RWPE2 (cell line): Measurements from ENCODE around the gene RNF227.

Experiments
- ATAC-seq: fragments of 200-7000 bp; cut with Tn5 transposase; 3 replicates; pipeline ENCODE4 v1.9.1; 2021; ENCODE audit warnings: low read depth
- DNase-seq: peaks from one replicate; pipeline ENCODE4 v3.0.0-alpha.2; 2020; ENCODE audit warnings: low spot score
- H3K27ac ChIP-seq: fragments of 450-650 bp; 2 replicates; pipeline ENCODE4 v1.5.1; 2017; ENCODE audit warnings: mild to moderate bottlenecking; ENCODE audit not compliant: poor library complexity, severe bottlenecking
- H3K27me3 ChIP-seq: fragments of 250-450 bp; sonication (Bioruptor Pico); 2 replicates; pipeline ENCODE4 v1.5.1; 2021; ENCODE audit warnings: mild to moderate bottlenecking, moderate library complexity; ENCODE audit not compliant: insufficient read depth, poor library complexity, severe bottlenecking
- H3K36me3 ChIP-seq: fragments of 250-450 bp; sonication (Bioruptor Pico); 2 replicates; pipeline ENCODE4 v1.5.1; 2020; ENCODE audit warnings: low read depth, mild to moderate bottlenecking, moderate library complexity
- H3K4me1 ChIP-seq: fragments of 250-450 bp; sonication (Bioruptor Pico); 2 replicates; pipeline ENCODE4 v1.5.1; 2021; ENCODE audit warnings: mild to moderate bottlenecking, moderate library complexity; ENCODE audit not compliant: insufficient read depth, poor library complexity, severe bottlenecking
- H3K4me3 ChIP-seq: fragments of 250-450 bp; sonication (Bioruptor Pico); 2 replicates; pipeline ENCODE4 v1.5.1; 2021; ENCODE audit warnings: mild to moderate bottlenecking, moderate library complexity; ENCODE audit not compliant: severe bottlenecking
- H3K9me3 ChIP-seq: fragments of 250-450 bp; sonication (Bioruptor Pico); 2 replicates; pipeline ENCODE4 v1.5.1; 2021; ENCODE audit warnings: mild to moderate bottlenecking, moderate library complexity; ENCODE audit not compliant: severe bottlenecking
- TF ChIP-seq, protein P1 (sequence below): fragments of 450-650 bp; IDR thresholded peaks from one replicate; pipeline ENCODE4 v1.5.1; 2017; ENCODE audit warnings: mild to moderate bottlenecking, moderate library complexity; ENCODE audit not compliant: poor library complexity, severe bottlenecking

Gene RNF227

DNA sequence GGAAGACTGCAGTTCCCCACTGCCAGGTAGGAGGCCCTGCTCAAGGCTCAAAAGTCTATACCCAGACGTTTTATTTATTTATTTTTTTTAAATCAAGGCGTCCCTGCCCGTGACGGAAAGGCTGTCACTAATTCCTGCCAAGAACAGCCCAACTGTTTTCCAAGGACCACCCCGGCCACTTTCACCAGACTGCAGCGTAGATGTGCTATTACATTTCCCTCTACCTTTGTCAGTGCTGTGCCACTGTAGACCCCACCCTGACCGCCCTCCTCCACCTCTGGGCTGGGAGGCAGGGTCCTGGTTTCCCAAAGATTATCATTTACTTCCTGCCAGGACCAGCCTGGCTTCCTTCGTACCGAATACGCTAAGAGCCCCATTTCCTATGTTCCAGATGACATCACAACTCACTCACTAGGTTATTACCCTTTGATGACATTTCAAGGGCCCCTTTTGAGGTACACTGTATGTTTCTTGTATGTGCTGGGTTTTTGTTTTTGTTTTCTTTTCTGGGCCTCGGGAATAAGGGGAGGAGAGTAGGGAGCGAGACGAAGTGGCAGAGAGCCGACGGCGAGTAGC lies 6.3 kb upstream of the RNF227 start:
- Histone ChIP-seq H3K4me1 (peaks cover 3% of the 10 kb centered on the region), H3K36me3 (no peaks in the 10 kb centered on the region), H3K4me3 (peak overlapping the region; percentile 19), H3K9me3 (no peaks in the 10 kb centered on the region), H3K27me3 (no peaks in the 10 kb centered on the region), H3K27ac (no peak overlapping the region)
- ATAC-seq (no peak), DNase-seq (no peak)
- TF ChIP-seq, protein P1, sequence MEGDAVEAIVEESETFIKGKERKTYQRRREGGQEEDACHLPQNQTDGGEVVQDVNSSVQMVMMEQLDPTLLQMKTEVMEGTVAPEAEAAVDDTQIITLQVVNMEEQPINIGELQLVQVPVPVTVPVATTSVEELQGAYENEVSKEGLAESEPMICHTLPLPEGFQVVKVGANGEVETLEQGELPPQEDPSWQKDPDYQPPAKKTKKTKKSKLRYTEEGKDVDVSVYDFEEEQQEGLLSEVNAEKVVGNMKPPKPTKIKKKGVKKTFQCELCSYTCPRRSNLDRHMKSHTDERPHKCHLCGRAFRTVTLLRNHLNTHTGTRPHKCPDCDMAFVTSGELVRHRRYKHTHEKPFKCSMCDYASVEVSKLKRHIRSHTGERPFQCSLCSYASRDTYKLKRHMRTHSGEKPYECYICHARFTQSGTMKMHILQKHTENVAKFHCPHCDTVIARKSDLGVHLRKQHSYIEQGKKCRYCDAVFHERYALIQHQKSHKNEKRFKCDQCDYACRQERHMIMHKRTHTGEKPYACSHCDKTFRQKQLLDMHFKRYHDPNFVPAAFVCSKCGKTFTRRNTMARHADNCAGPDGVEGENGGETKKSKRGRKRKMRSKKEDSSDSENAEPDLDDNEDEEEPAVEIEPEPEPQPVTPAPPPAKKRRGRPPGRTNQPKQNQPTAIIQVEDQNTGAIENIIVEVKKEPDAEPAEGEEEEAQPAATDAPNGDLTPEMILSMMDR: no peak

DNA sequence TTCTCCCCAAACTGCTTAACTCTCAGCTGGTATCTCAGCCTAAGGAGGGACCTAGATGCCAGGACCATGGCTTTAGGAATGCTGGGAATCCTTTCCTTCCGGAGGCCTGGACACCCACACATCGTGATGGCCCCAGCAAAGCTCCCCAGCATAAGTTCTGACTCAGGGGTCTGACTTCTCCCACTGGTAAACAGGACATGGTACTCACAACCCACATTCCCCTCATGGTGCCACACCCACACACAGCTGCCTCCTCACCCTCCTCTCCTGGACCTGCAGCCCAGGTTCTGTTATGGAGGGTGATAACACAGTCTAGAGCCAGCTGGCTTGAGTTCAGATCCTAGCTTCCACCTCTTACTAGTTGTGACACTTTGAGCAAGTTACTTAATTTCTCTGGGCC lies 719 bp upstream of the RNF227 start:
- Histone ChIP-seq H3K9me3 (no peaks in the 10 kb centered on the region), H3K27ac (peak overlapping the region; percentile 54), H3K36me3 (peaks cover 6% of the 10 kb centered on the region), H3K4me3 (no peak overlapping the region), H3K27me3 (no peaks in the 10 kb centered on the region), H3K4me1 (peaks cover 14% of the 10 kb centered on the region)
- TF ChIP-seq, protein P1: no peak
- no peak for ATAC-seq
- DNase-seq: no peak

DNA sequence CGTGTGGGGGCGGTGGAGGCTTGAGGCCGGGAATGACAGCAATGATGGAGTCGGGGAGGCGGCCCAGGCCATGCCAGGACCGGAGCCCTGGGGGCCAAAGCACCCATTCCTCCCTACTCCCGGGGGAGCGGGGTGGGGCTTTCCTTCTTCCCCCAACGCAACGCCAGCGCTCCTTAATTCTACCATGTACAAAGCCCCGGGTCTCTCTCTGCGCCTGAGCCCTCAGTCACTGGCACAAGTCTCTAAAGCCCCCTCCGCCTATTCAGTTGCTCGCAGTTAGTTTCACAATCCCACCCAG lies 245 bp upstream of the RNF227 start:
- Histone ChIP-seq H3K9me3 (no peaks in the 10 kb centered on the region), H3K4me1 (peaks cover 14% of the 10 kb centered on the region), H3K36me3 (peaks cover 10% of the 10 kb centered on the region), H3K4me3 (peak overlapping the region; percentile 42), H3K27me3 (no peaks in the 10 kb centered on the region), H3K27ac (peak overlapping the region; percentile 54)
- no peak for ATAC-seq
- DNase-seq: no peak
- TF ChIP-seq, protein P1: no peak

DNA sequence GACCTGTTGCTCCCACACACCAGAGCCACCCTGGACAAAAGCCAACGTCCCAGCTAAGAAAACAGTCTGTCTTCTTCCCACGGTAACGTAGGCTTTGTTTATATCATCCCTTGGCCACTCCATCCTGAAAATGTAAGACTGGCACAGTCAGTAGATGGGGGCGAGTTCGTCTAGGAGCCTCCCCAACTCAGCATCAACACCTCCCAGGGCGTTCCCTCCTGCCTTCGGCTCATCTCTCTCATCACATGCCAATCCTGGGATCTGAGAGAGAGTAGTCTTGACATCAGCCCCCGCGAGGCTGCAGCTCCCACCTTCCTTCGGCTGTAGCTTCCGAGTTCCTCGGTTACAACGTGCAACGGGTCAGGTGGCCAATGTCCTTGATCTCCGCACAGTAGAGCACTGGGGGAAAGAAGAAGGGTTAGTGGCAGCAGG lies 894 bp downstream of the RNF227 start:
- Histone ChIP-seq H3K27ac (peak overlapping the region; percentile 54), H3K36me3 (peaks cover 16% of the 10 kb centered on the region), H3K4me3 (peak overlapping the region; percentile 42), H3K4me1 (peaks cover 14% of the 10 kb centered on the region), H3K27me3 (no peaks in the 10 kb centered on the region), H3K9me3 (no peaks in the 10 kb centered on the region)
- TF ChIP-seq, protein P1: no peak
- ATAC-seq (peak; percentile 43), DNase-seq (no peak)

DNA sequence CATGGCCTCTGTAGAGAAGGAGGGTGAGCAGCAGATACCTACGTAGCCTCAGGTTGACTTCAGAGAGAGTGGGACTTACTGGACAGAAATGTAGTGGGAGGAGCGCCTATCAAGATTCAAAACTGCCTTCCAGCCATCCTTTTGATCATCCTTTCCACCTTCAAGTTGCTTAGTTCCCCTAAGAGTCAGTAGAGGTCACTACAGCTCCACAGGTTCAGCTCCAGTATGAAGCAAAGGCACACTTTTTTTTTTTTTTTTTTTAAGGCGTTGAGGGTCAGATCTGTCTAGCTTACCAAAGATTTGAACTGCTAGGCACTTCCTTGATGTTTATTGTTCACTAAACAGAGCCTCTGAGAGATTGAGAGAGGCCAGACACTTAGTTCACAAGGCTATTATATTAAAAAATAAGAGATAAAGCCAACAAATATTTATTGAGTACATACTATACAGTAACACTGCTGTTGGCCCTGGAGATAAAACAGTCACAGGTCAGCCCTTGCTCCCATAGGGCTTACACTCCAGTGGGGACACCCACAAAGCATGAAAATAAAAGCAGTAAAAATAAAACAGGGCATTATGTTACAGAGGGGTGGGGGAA lies 3.1 kb downstream of the RNF227 start:
- peaks cover 33% of the 10 kb centered on the region for H3K36me3 ChIP-seq
- no peaks in the 10 kb centered on the region for H3K9me3 ChIP-seq
- ATAC-seq: peak; percentile 40; the same call in 2 of the 3 replicates
- TF ChIP-seq, protein P1: peak; percentile 85
- DNase-seq: no peak
- H3K4me3 ChIP-seq: no peak overlapping the region
- peaks cover 14% of the 10 kb centered on the region for H3K4me1 ChIP-seq
- no peaks in the 10 kb centered on the region for H3K27me3 ChIP-seq
- H3K27ac ChIP-seq: no peak overlapping the region
